ENCODE results near the gene WNT8B. TPM values are rescaled to one million over a fixed set of nuclear protein-coding genes. Genes with fewer than 3 reads are reported as not detected.

WNT8B gene
- total RNA-seq, 2 donors from 2014 or later: not detected

- DNase-seq (ENCODE audit: low spot score): no peak
- peaks cover 43% of the 10 kb centered on the region for H3K36me3 ChIP-seq
- no peak overlapping the region for H3K4me3 ChIP-seq
- H3K9me3 ChIP-seq: no peaks in the 10 kb centered on the region
- H3K27me3 ChIP-seq: no peaks in the 10 kb centered on the region
- H3K4me1 ChIP-seq: no peaks in the 10 kb centered on the region
- no peak overlapping the region for H3K27ac ChIP-seq
- TF ChIP-seq CTCF (IDR thresholded peaks at IDR 0.05): no peak
Observed at GRCh38 chr10:100504096-100504495, 41.3 kb downstream of the WNT8B start.

DNA sequence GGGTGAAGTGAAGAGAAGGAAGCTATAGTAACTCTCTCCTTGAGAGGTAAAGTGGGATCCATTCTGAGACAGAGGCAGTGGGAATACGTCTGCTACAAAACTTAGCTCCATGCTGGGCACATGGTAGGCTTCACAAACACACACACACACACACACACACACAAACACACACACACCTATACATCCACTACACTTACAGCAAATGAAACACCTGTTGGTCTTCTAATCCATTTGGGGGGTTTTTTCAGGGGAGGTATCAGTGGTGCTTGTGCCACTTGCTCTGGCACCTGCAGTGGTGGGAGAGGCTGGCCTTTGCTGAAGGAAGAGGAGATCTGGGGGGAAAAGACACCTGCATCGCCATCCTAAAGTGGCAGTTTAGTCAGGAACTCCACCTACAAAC lies 42.4 kb downstream of the WNT8B start:
- Histone ChIP-seq H3K9me3 (no peaks in the 10 kb centered on the region), H3K4me1 (no peaks in the 10 kb centered on the region), H3K27ac (no peak overlapping the region), H3K36me3 (peaks cover 45% of the 10 kb centered on the region), H3K4me3 (no peak overlapping the region), H3K27me3 (no peaks in the 10 kb centered on the region)
- TF ChIP-seq CTCF (IDR thresholded peaks at IDR 0.05): no peak
- no peak for DNase-seq (ENCODE audit: low spot score)

- H3K4me1 ChIP-seq: no peaks in the 10 kb centered on the region
- no peak overlapping the region for H3K27ac ChIP-seq
- no peak overlapping the region for H3K4me3 ChIP-seq
- H3K27me3 ChIP-seq: no peaks in the 10 kb centered on the region
- no peak for TF ChIP-seq CTCF (IDR thresholded peaks at IDR 0.05)
- H3K9me3 ChIP-seq: no peaks in the 10 kb centered on the region
- no peak for DNase-seq (ENCODE audit: low spot score)
- H3K36me3 ChIP-seq: peaks cover 41% of the 10 kb centered on the region
Observed at GRCh38 chr10:100506596-100507356, 44.0 kb downstream of the WNT8B start.

- H3K36me3 ChIP-seq: peaks cover 38% of the 10 kb centered on the region
- no peaks in the 10 kb centered on the region for H3K4me1 ChIP-seq
- TF ChIP-seq CTCF (IDR thresholded peaks at IDR 0.05): no peak
Observed at GRCh38 chr10:100507357-100507732, 44.5 kb downstream of the WNT8B start.

GRCh38 chr10:100508266-100508665 lies 45.5 kb downstream of the WNT8B start:
- Histone ChIP-seq H3K9me3 (no peaks in the 10 kb centered on the region), H3K4me1 (no peaks in the 10 kb centered on the region), H3K27me3 (no peaks in the 10 kb centered on the region), H3K27ac (no peak overlapping the region), H3K36me3 (peaks cover 38% of the 10 kb centered on the region), H3K4me3 (no peak overlapping the region)
- DNase-seq (ENCODE audit: low spot score): no peak
- TF ChIP-seq CTCF (IDR thresholded peaks at IDR 0.05): no peak

More at GRCh38 chr10:100507357-100507732, 44.5 kb downstream of the WNT8B start:
- DNase-seq (ENCODE audit: low spot score): no peak
- H3K27ac ChIP-seq: no peak overlapping the region
- H3K27me3 ChIP-seq: no peaks in the 10 kb centered on the region
- H3K9me3 ChIP-seq: no peaks in the 10 kb centered on the region
- no peak overlapping the region for H3K4me3 ChIP-seq

GRCh38 chr10:100508691-100509150 lies 45.9 kb downstream of the WNT8B start:
- Histone ChIP-seq H3K4me3 (no peak overlapping the region), H3K27ac (no peak overlapping the region), H3K4me1 (no peaks in the 10 kb centered on the region), H3K27me3 (no peaks in the 10 kb centered on the region), H3K36me3 (peaks cover 38% of the 10 kb centered on the region), H3K9me3 (no peaks in the 10 kb centered on the region)
- no peak for DNase-seq (ENCODE audit: low spot score)
- no peak for TF ChIP-seq CTCF (IDR thresholded peaks at IDR 0.05)
